Sigmoid colon (tissue), 7 donors: ENCODE data around the gene LEMD1. TPM values are rescaled to one million over a fixed set of nuclear protein-coding genes. Genes with fewer than 3 reads are reported as not detected.
A peak's percentile ranks its signal among the peaks of the same experiment; 100 is the strongest.

Experiments used
- DNase-seq: peaks from one replicate; pipeline ENCODE4 v3.0.0-alpha.2; 2019
- H3K27ac ChIP-seq, 4 donors: fragments of 200-600 bp; sonication (generic); one replicate each; pipeline ENCODE4 v1.5.1; 2016 to 2019; ENCODE audit warnings: mild to moderate bottlenecking in 1 of 4
- H3K27me3 ChIP-seq, 3 donors: fragments of 200-600 bp; sonication (generic); one replicate each; pipeline ENCODE4 v1.5.1; 2019; ENCODE audit warnings: mild to moderate bottlenecking in 1 of 3
- H3K36me3 ChIP-seq, 4 donors: fragments of 200-600 bp; sonication (generic); one replicate each; pipeline ENCODE4 v1.5.1; 2016 to 2019
- H3K4me1 ChIP-seq, 4 donors: fragments of 200-600 bp; sonication (generic); one replicate each; pipeline ENCODE4 v1.5.1; 2017 to 2019
- H3K4me3 ChIP-seq, 4 donors: fragments of 200-600 bp; sonication (generic); one replicate each; pipeline ENCODE4 v1.5.1; 2017 to 2019; ENCODE audit warnings: mild to moderate bottlenecking in 2 of 4, moderate library complexity in 1 of 4
- H3K9me3 ChIP-seq, 4 donors: fragments of 200-600 bp in 3 of 4; sonication (generic) in 3 of 4; one replicate each; pipeline versions ENCODE4 v1.5.1 to v1.6.1; 2013 to 2019
- CTCF ChIP-seq, 4 experiments: fragments of 450-650 bp in 3 of 4; fragments of 200-600 bp in 1 of 4; IDR thresholded peaks; one replicate each; pipeline ENCODE4 v1.5.1; 2016 to 2019; ENCODE audit warnings: antibody characterized with exemption in 4 of 4, mild to moderate bottlenecking in 3 of 4, moderate library complexity in 2 of 4
- EP300 ChIP-seq, 4 donors: sonication (generic); formaldehyde crosslinking; IDR thresholded peaks; one replicate each; pipeline ENCODE4 v1.6.1; 2017; ENCODE audit warnings: antibody characterized with exemption in 4 of 4
- POLR2A ChIP-seq, 2 donors: fragments of 450-650 bp; IDR thresholded peaks; one replicate each; pipeline ENCODE4 v1.6.1; 2016; ENCODE audit warnings: antibody characterized with exemption in 2 of 2, mild to moderate bottlenecking in 2 of 2, moderate library complexity in 2 of 2
- POLR2AphosphoS5 ChIP-seq, 4 donors: sonication (generic); formaldehyde crosslinking; IDR thresholded peaks; one replicate each; pipeline ENCODE4 v1.6.1; 2017; ENCODE audit warnings: antibody characterized with exemption in 4 of 4
- WGBS, 2 donors: extraction: QIAGEN DNeasy Blood & Tissue Kit; methylation state at CpG; one replicate each; pipeline ENCODE4 v1.1.7; 2013; 5-methylcytosine and 5-hydroxymethylcytosine counted together
- intact Hi-C: fragments of 100-400 bp; cut with DNase I; formaldehyde crosslinking; loops from one replicate; pipeline ENCODE4 v1.15.1; 2023
- polyA plus RNA-seq, 3 donors: library from polyadenylated mRNA; stranded (reverse); fragments of 200-250 nt; gene quantifications; one replicate each; pipeline ENCODE4 v1.2.3, GENCODE V29; 2013
- total RNA-seq, 4 donors: library from RNA; depleted of rRNA; stranded (reverse); fragments of >200 nt; gene quantifications; one replicate each; pipeline ENCODE4 v1.1.0, GENCODE V29; 2016
- donor health status: healthy with polysubstance abuse.
- donor health status: Bipolar disorder and iron deficiency.
- donor health status: healthy.

The LEMD1 gene
- total and polyA plus RNA-seq, 7 donors = 0.34 TPM; not detected in 6

- intact Hi-C loops = no loop called here
- TF ChIP-seq POLR2A (IDR thresholded peaks at IDR 0.05) (no peak), CTCF (IDR thresholded peaks at IDR 0.05) (no peak)
- Histone ChIP-seq H3K36me3 (no peaks in the 10 kb centered on the region), H3K27ac (no peak overlapping the region), H3K4me3 (no peak overlapping the region), H3K27me3 (peaks cover 8 to 36% (median 11%) of the 10 kb centered on the region in 3 donors), H3K4me1 (peaks cover 0 to 8% (median 7%) of the 10 kb centered on the region in 4 donors), H3K9me3 (no peaks in the 10 kb centered on the region)
- 70 to 76% methylated on average over 5 of the region's 5 CpGs for whole genome bisulfite sequencing, 2 donors
- no peak for DNase-seq
Measured at GRCh38 chr1:205348554-205349487, 73.0 kb downstream of the LEMD1 start.

GRCh38 chr1:205346956-205347574, 74.8 kb downstream of the LEMD1 start:
- Histone ChIP-seq H3K9me3 (no peaks in the 10 kb centered on the region), H3K27ac (no peak overlapping the region), H3K27me3 (peaks cover 15 to 53% (median 22%) of the 10 kb centered on the region in 3 donors), H3K36me3 (no peaks in the 10 kb centered on the region), H3K4me1 (peaks cover 0 to 15% (median 13%) of the 10 kb centered on the region in 4 donors), H3K4me3 (no peak overlapping the region)
- intact Hi-C loops = no loop called here
- TF ChIP-seq POLR2AphosphoS5 (IDR thresholded peaks at IDR 0.05) = no peak
- WGBS, 2 donors = 81 to 88% methylated on average over 10 of the region's 10 CpGs
- DNase-seq = no peak

- 89% methylated on average over 11 of the region's 11 CpGs for WGBS, 2 donors
- TF ChIP-seq POLR2A (IDR thresholded peaks at IDR 0.05) (no peak), CTCF (IDR thresholded peaks at IDR 0.05) (no peak), POLR2AphosphoS5 (IDR thresholded peaks at IDR 0.05) (no peak), EP300 (IDR thresholded peaks at IDR 0.05) (no peak)
- Histone ChIP-seq H3K27ac (no peak overlapping the region), H3K27me3 (peaks cover 15 to 53% (median 22%) of the 10 kb centered on the region in 3 donors), H3K36me3 (no peaks in the 10 kb centered on the region), H3K4me3 (no peak overlapping the region), H3K4me1 (peaks cover 0 to 15% (median 13%) of the 10 kb centered on the region in 4 donors), H3K9me3 (no peaks in the 10 kb centered on the region)
- DNase-seq = no peak
- intact Hi-C loops = no loop called here
Measured at GRCh38 chr1:205345761-205346160, 76.1 kb downstream of the LEMD1 start.

- no peak for TF ChIP-seq EP300 (IDR thresholded peaks at IDR 0.05)
- TF ChIP-seq CTCF (IDR thresholded peaks at IDR 0.05) = no peak
- no peak overlapping the region for H3K27ac ChIP-seq
- 4 to 9% methylated on average over 59 of the region's 59 CpGs for WGBS, 2 donors
- H3K9me3 ChIP-seq = no peaks in the 10 kb centered on the region
- peaks cover 0 to 15% (median 13%) of the 10 kb centered on the region in 4 donors for H3K4me1 ChIP-seq
- intact Hi-C loops = no loop called here
- no peaks in the 10 kb centered on the region for H3K36me3 ChIP-seq
- H3K4me3 ChIP-seq = peak overlapping the region in 3 of 4 donors; percentile 24 to 41 (median 36)
- DNase-seq = no peak
- peaks cover 15 to 53% (median 22%) of the 10 kb centered on the region in 3 donors for H3K27me3 ChIP-seq
Measured at GRCh38 chr1:205344066-205344928, 77.6 kb downstream of the LEMD1 start.
